ENCODE measurements around the gene GCN1.
"Not testable (repeated sequence)": the region's sequence is repeated elsewhere in the genome, so short reads cannot be mapped to it uniquely, and the experiment has no call there.

Gene GCN1

DNA sequence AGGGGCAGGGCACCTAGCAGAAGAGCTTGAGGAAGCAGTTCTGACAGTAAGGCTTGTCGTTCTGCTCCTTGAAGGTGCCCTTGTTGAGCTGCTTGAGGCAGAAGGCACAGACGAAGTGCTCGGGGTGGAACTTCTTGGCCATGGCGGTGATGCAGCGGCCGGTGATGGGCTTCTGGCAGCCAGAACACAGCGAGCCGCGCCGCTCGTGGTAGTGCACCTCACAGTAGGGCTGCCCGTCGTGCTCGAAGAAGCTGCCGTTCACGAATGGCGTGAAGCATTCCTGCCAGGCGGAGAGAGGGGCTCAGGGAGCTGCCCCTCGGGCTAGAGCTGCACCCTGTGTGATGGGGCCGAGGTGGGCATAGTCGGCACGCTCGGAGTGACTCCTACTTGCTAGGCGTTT lies 17.8 kb upstream of the GCN1 start:
- no peak for DNase-seq

DNA sequence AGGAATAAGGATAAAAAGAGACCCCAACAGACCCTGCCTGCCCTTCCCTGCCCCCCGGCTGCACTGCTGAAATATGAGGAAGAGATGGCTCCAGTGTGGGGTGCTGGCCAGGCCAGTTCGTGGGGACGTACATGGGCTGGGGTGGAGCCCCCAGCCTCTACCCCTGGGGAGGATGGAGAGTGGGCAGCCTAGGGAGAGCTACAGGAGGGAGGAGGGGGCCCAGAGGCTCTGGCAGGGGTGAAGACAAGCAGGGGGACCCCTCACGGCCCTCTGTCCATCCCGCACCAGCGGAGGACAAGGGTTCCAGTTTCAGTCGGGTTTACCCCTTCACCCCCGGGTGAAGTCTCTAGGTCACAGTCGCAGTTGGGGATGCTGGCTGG lies 17.4 kb upstream of the GCN1 start:
- DNase-seq: no peak

DNA sequence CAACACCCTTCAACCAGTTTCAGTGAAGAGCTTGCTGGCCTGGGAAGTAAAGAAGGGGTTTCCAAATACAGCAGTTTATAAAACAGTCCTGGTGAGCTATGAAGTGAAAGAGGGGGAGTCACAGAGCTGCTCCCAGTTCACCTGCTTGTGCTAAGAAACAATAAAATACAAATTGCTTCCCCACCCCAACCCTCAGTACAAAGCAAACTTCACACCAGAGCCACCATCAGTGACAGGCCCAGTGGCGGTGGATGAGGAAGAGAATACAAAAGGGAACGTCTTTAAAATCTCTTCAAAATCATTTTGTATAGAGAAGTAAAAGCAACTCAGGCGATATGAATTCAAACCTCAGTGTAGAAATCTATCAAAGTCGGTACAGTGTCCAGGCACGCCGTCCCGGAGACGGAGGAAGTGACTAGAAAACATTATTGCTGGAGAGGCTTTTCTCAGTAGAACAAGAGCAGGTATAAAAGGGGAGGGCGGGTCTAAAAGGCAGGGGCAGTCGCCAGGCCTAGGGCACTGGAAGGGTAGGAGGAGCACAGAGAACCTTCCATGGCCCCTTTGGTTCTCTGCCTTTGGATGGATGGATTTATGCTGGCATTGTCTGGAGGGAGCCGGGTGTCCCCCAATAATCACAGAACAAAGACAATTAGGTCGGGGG lies 16.9 kb upstream of the GCN1 start:
- DNase-seq: no peak

DNA sequence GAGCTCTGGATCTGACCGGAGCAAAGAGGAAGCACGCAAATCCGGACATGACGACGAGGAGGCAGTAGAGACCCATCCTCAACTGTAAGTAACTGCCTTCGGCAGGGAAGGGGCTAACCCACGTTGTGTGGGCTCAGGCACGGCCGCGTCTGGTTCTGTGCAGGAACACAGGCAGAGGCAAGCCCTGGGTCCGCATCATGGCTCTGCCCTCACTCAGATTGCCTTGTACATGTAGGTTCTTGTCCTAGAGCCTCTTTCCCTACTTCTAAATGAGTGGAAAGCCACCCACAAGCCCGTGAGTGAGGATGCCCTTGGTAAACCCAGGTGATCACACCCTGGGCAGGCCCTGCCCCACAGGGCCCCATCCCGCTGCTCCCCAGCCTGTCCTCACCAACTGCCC lies 15.3 kb upstream of the GCN1 start:
- DNase-seq: no peak

DNA sequence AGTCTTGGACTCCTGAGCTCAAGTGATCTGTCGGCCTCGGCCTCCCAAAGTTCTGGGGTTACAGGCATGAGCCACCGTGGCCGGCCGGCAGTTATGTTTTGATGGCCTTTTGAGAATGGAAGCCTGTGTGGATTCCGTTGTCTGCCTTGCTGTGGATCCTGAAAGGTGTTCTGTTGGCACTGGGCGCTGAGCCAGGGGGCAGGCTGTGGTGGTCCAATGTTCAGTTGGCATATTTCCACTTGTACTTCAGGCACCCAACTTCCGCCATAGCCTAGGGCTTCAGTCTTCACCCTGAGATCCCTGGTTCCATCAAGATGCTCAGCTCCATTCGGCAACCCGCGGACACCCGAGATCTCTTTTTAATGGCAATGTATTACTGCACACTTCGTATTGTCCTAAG lies 12.7 kb upstream of the GCN1 start:
- no peak for DNase-seq

DNA sequence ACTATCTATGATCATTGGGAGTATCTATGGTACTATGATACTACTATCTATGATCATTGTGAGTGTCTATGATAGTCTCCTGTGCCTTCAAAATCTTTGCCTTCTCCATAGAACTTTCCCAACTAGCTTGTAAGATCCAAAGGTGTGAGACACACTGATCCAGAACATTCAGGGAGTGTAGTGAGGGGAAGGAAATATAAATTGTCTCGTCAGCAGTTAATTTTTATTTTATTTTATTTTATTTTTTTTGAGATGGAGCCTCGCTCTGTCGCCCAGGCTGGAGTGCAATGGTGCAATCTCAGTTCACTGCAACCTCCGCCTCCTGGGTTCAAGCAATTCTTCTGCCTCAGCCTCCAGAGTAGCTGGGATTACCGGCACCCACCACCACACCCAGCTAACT lies 12.3 kb upstream of the GCN1 start:
- not testable (repeated sequence) for DNase-seq

DNA sequence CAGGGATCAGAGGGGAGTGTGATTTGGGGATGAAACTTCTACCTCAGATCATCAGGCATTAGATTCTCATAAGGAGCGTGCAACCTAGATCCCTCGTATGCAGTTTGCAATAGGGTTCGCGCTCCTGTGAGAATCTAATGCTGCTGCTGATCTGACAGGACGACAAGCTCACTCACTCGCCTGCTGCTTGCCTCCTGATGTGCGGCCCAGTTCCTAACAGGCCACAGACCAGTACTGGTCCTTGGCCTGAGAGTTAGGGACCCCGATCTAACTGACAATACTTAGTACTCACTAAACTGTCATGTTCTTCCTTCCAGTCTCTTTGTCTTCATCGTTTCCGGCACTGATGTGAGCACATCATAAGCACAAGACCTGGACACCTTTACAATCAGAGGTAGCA lies 11.7 kb upstream of the GCN1 start:
- DNase-seq: no peak

DNA sequence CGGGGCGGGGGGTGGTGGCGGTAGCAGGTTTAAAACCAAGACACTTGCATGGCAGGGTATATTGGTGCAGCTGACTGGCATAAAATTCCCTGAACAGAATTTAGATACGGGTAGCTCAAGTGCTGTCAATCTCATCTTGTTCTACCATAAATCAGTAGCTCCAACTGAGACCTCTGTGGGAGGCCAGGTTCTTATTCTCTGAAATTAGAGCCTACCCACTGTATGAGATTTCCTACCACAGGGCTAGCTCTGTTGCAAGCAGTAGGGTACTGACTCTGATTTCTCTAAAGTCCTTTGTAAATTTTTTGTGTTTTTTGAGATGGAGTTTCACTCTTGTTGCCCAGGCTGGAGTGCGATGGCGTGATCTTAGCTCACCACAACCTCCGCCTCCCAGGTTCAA lies 9.7 kb upstream of the GCN1 start:
- no peak for DNase-seq

DNA sequence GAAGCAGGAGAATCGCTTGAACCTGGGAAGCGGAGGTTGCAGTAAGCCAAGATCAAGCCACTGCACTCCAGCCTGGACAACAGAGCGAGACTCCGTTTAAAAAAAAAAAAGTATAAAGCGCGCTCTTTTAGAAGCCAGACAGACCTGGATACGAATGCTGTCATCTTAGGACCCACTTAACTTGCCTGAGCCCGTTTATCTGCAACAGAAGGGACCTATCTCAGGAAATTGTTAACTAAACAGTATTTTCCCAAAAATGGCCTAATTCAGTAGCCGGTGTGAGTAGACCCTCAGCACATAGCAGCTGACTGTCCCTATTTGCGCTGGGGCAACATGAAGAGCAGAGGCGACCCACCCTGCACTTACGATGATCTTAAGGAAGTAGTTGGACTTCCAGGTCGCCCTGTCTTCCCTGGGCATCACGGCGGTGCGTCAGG lies 5.9 kb upstream of the GCN1 start:
- DNase-seq: no peak

DNA sequence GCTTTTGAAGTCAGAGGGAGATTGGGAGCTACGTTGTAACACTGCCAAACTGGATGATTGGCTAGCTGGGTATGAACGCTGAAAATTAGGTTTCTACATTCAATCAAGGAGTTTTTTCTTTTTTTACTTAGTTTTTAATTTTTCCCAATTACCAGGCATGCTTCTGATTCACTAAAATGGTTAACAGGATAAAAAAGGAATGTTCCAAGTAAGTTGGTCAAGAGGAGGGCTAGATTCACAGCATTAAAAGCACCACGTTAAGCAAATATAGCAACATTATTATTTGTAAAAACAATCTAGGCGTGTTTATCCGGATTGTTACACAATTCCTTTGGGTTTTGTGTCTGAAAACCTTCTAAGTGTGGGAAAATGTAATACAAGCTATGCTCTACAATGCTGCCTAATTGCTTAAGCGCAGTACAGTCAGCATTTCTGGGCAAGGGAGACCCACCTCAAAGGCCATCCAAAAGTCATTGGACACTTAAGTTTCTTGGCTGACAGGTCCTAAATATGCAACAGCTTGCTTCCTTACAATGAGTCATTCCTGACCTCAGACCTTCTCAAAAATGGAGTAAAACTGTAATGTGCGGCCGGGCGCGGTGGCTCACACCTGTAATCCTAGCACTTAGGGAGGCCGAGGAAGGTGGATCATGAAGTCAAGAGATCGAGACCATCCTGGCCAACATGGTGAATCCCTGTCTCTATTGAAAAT lies 5.2 kb upstream of the GCN1 start:
- no peak for DNase-seq

DNA sequence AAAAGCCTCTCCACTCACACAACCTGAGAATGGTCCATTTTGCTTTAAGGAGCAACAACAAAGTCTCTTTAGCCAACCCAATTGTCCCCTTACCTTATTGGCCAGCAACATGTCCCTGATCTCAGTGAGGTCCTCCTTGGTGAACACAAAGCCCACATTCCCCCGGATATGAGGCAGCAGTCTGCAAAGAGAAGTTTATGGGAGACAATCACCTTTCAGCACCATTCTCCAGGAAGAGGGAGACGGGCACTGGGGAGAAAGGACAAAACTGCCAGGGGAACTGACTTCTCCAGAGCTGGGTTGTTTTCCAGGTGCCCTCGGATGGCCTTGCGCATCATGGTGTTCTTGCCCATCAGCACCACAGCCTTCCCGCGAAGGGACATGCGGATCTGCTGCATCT lies 4.5 kb upstream of the GCN1 start:
- DNase-seq: no peak

DNA sequence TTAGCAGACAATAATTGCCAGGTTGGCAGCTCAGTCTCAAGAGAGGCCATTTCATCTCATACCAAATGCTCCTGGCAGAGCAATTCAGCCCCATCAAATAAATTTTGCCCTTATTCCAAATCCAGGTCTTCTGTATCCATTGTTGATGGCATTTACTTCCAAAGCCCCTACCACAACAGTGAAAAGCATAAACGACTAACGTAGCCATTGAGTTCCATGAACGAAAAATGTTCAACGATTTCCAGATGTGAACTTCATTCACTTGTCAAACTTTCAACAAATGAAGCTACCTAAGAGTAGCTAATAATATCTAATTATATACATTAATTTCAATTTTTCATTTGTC lies 3.0 kb upstream of the GCN1 start:
- DNase-seq: no peak

DNA sequence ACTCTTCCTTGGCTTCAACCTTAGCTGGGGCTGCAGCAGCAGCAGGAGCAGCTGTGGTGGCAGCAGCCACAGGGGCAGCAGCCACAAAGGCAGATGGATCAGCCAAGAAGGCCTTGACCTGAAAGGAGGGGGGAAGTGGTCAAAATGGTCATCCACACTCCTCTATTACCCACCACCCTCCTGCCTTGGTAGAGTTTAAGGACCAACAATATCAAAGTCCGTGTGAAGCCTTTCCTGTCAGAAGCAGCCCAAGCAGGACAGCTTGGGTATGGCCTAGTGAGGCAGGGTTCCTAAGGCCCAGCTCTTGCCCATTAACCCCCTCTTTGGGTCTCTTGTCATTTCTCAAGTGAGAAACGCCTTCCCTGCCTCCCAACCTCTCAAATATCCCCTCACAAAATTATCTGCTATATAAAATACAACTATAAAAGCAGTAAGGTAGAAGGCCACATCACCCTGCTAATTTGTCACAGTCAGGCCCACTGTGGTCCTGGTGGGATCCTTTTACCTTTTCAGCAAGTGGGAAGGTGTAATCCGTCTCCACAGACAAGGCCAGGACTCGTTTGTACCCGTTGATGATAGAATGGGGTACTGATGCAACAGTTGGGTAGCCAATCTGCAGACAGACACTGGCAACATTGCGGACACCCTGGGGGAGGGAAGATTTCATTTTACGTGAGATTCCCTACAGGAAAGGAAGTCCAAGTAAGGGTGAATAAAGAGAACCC lies 2.5 kb upstream of the GCN1 start:
- DNase-seq: not testable (repeated sequence)

DNA sequence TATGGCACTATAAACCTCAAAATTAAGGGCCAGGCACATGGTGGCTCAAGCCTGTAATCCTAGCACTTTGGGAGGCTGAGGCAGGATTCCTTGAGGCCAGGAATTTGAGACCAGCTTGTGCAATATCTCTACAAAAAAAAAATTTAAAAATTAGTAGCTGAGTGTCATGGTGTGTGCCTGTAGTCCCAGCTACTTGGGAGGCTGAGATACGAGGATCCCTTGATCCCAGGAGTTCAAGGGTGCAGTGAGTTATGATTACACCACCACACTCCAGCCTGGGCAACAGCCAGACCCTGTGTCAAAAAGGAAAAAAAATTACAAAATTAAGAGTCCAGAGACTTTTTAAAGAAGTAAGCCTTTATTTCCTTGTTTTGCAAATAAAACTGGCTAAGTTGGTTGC lies 1.8 kb upstream of the GCN1 start:
- DNase-seq: no peak

DNA sequence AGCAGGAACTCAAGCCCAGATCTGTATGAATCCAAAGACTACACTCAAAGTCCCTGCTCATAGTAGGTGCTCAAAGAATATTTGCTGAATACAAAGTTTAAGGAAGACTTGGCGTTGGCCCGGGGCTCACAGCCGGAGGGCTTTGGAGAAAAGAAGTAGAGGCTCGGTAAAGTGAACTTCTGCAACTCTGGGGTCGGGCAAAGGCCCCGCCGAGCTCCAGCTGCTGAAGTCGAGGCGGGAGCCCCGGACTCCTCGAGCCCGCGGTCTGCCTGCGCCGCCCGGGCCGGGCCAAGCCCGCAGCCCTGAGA lies 335 bp downstream of the GCN1 start:
- DNase-seq: no peak

DNA sequence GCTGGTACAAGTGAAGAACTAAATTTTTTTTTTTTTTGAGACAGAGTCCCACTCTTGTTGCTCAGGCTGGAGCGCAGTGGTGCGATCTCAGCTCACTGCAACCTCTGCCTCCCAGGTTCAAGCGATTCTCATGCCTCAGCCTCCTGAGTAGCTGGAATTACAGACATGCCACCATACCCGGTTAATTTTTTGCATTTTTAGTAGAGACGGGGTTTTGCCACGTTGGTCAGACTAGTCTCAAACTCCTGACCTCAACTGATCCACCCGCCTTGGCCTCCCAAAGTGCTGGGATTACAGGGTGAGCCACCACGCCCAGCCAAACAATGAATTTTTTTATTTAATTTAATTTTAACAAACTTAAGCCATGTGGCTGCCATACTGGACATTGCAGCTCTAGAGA lies 1.2 kb downstream of the GCN1 start:
- not testable (repeated sequence) for DNase-seq

DNA sequence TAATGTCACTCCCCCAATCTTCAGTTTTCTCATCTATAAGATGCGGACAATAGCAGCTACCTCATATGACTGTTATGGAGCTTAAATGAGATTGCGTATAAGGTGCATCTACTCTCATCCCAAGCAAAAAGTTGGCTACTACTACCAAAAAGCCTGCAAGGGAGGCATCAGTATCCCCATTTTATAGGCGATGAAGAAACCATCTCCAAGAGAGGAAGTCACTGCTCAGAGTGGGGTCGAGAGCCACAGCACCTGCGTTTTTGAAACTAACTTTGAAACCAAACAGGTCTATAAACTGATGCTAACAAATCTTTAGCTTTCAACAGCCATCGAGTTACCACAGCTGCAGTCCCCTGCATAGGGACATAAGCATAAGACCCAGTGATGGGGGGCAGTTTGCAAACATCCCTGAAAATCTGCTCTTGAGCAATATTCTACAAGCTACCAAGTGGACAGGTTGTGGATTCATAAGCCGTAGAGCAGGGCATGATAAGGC lies 3.5 kb downstream of the GCN1 start:
- DNase-seq: no peak

DNA sequence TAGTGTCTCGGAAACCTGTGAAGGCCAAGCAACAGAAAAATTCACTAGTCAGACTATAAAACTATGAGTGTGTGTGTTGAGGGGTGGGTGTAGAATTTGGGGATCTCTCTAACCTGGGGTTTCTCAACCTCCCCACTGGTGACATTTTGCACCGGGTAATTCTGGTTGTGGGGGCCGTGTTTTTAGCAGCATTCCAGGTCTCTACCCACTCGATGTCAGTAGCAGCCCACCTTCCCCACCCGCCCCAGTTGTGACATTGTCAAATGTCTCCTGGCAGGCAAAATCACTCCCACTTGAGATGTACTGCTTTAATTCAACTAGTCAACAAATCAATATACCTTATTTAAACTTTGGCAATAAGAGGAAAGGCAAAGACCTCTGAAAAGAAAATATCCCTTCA lies 4.1 kb downstream of the GCN1 start:
- no peak for DNase-seq

DNA sequence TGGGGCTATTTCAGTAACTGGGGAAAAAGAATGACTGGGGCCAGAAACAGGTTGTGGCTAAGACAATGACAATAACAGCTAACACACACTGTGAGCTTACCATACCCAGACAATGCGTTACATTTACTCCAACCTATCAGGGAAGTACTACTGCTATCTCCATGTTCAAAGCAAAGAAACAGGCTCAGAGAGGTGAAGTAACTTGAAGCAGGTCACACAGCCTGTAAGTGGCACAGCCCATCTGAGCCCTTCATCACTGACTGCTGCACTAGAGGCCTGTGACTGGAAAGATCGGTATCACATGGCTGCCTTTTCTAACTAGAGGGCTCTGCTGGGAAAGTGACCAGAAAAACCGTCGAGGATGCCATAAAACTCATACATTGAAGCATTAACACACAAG lies 7.9 kb downstream of the GCN1 start:
- DNase-seq: no peak

DNA sequence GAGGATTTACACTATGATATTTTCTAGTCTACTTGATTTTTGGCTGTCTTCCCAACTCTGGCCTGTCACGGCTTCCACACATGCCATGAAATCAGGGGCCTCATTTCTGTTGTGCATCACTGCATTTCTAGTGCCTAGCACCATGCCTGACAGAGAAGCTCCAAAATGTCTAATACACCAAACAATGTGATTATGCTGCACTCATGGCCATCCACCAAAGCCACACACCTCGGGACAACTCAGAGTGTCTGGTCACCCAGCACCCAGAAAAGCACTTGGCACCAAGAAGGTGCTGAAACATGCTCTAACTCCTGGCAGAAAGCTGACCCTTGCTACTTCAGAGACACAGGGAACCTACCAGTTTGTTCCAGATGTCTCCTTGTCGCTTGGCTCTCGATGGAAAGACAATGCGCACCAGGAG lies 11.3 kb downstream of the GCN1 start:
- no peak for DNase-seq

DNA sequence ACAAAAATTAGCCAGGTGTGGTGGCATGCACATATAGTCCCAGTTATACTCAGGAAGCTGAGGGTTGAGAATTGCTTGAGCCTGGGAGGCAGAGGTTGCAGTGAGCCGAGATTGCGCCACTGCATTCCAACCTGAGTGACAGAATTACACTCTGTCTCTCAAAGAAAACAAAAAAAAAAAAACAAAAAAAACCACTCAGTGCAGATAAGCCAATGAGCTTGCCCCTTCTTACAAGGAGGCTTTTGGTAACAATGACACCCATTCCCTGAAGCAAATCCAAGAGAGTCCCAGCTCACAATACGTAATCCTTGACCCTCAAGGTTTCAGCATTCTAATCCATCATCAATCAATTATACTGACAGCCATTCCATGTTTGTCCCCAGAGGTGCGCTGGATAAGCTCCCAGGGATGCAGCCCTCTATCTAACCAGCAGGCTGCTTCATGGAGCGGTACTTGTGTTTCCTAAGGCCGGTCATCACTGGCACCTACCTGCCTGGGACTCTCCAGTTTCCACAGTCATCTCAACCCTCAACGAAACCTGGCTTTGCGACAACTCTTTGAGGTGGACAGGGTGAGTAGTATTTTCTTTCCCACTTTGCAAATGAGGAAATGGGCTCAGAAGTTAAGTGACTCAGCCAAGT lies 12.4 kb downstream of the GCN1 start:
- DNase-seq: no peak

DNA sequence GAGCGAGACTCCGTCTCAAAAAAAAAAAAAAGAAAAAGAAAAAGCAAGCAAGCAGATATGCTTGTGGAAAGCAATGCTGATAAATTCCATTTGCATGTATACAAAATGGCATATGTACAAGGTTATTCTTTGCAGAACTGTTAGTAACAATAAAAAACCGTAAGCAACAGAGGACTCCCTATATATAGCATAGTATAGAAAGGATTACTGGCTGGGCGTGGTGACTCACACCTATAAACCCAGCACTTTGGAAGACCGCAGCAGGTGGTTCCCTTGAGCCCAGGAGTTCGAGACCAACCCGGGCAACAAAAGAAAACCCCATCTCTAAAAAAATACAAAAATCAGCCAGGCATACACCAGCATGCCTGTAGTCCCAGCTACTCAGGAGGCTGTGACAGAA lies 13.5 kb downstream of the GCN1 start:
- no peak for DNase-seq

DNA sequence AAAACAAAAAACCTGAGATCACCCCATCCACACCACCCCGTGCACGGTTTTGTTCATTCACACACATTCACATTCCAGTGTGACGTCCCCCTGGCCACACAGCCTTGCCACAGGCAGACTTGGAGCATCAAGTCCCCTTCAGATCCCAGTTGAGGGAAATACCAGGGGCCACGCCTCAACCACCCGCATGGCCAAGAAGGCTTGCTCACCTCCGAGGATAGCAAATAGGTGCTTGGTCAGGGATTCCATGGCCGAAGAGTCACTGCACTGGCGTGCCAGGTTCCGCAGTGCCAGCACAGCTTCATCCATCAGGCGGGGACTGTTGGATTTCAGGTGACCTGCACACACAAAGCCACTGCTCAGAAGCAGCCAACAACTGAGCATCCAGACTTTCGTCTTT lies 19.0 kb downstream of the GCN1 start:
- no peak for DNase-seq

DNA sequence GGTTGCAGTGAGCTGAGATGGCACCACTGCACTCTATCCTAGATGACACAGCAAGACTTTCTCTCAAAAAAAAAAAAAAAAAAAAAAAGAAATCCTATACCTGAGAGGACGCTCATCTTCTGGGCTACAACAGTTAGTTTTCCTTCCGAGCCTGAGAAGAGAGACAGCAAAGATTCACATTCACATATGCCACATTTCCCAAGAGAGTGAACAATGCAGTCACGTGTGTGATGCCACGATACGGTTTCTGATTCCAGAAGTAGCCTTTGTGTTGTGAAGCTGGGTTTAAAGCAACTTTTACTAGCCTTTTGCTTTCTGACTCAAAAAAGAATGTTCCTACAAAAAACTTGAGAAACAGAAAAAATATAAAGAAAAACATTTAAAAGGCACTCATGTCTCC lies 19.5 kb downstream of the GCN1 start:
- DNase-seq: no peak
